ENCODE results near the gene SUMO2.
"Not testable (repeated sequence)": the region's sequence is repeated elsewhere in the genome, so short reads cannot be mapped to it uniquely, and the experiment has no call there.

SUMO2 gene

GRCh38 chr17:75182569-75183436 lies at the start of gene SUMO2:
Gene SUMO2, minus strand, starts transcription at chr17:75182959. Its CDS starts 125 bp downstream, at chr17:75182834.
- peak; percentile 98 for DNase-seq (ENCODE audit: extremely low spot score, insufficient read length, low read depth)
- FAIRE-seq: peak; percentile 81

- DNase-seq (ENCODE audit: extremely low spot score, insufficient read length, low read depth) (no peak), FAIRE-seq (no peak)
Measured at GRCh38 chr17:75231741-75232464, 49.1 kb upstream of the SUMO2 start.

GRCh38 chr17:75231071-75231470 lies 48.3 kb upstream of the SUMO2 start:
- no peak for DNase-seq (ENCODE audit: extremely low spot score, insufficient read length, low read depth)
- no peak for FAIRE-seq

- DNase-seq (ENCODE audit: extremely low spot score, insufficient read length, low read depth): no peak
- FAIRE-seq: no peak
Measured at GRCh38 chr17:75228847-75229246, 46.1 kb upstream of the SUMO2 start.

GRCh38 chr17:75228305-75228704 lies 45.5 kb upstream of the SUMO2 start:
- DNase-seq (ENCODE audit: extremely low spot score, insufficient read length, low read depth): no peak
- no peak for FAIRE-seq

- no peak for FAIRE-seq
- DNase-seq (ENCODE audit: extremely low spot score, insufficient read length, low read depth): no peak
Measured at GRCh38 chr17:75227729-75228128, 45.0 kb upstream of the SUMO2 start.

GRCh38 chr17:75225016-75225415 lies 42.3 kb upstream of the SUMO2 start:
- FAIRE-seq (no peak), DNase-seq (ENCODE audit: extremely low spot score, insufficient read length, low read depth) (no peak)

GRCh38 chr17:75219815-75220214 lies 37.1 kb upstream of the SUMO2 start:
- no peak for FAIRE-seq
- no peak for DNase-seq (ENCODE audit: extremely low spot score, insufficient read length, low read depth)

GRCh38 chr17:75218131-75218530 lies 35.4 kb upstream of the SUMO2 start:
- no peak for DNase-seq (ENCODE audit: extremely low spot score, insufficient read length, low read depth)
- FAIRE-seq: no peak

GRCh38 chr17:75209061-75209460 lies 26.3 kb upstream of the SUMO2 start:
- no peak for FAIRE-seq
- no peak for DNase-seq (ENCODE audit: extremely low spot score, insufficient read length, low read depth)

- no peak for DNase-seq (ENCODE audit: extremely low spot score, insufficient read length, low read depth)
- FAIRE-seq: no peak
Measured at GRCh38 chr17:75208161-75208560, 25.4 kb upstream of the SUMO2 start.

- FAIRE-seq (no peak), DNase-seq (ENCODE audit: extremely low spot score, insufficient read length, low read depth) (no peak)
Measured at GRCh38 chr17:75207760-75208159, 25.0 kb upstream of the SUMO2 start.

GRCh38 chr17:75207050-75207407 lies 24.3 kb upstream of the SUMO2 start:
- DNase-seq (ENCODE audit: extremely low spot score, insufficient read length, low read depth); FAIRE-seq: not testable (repeated sequence)

GRCh38 chr17:75205793-75206163 lies 23.0 kb upstream of the SUMO2 start:
- FAIRE-seq (no peak), DNase-seq (ENCODE audit: extremely low spot score, insufficient read length, low read depth) (no peak)

- peak; percentile 88 for FAIRE-seq
- peak; percentile 99 for DNase-seq (ENCODE audit: extremely low spot score, insufficient read length, low read depth)
Measured at GRCh38 chr17:75205037-75205792, 22.5 kb upstream of the SUMO2 start, which contains the start of gene NUP85. Gene NUP85, plus strand, starts transcription at chr17:75205679. Its CDS starts 83 bp downstream, at chr17:75205762.

GRCh38 chr17:75199886-75200618 lies 17.3 kb upstream of the SUMO2 start:
- no peak for DNase-seq (ENCODE audit: extremely low spot score, insufficient read length, low read depth)
- FAIRE-seq: no peak

GRCh38 chr17:75194879-75195278 lies 12.1 kb upstream of the SUMO2 start:
- no peak for DNase-seq (ENCODE audit: extremely low spot score, insufficient read length, low read depth)
- no peak for FAIRE-seq

GRCh38 chr17:75191584-75191983 lies 8.8 kb upstream of the SUMO2 start:
- DNase-seq (ENCODE audit: extremely low spot score, insufficient read length, low read depth) (no peak), FAIRE-seq (no peak)

GRCh38 chr17:75188614-75189013 lies 5.9 kb upstream of the SUMO2 start:
- DNase-seq (ENCODE audit: extremely low spot score, insufficient read length, low read depth) (no peak), FAIRE-seq (no peak)

Measured in GM18507 (cell line).